H9 (cell line): ENCODE measurements around the gene BYSL. TPM values are rescaled to one million over a fixed set of nuclear protein-coding genes. Genes with fewer than 3 reads are reported as not detected.
A peak's percentile ranks its signal among the peaks of the same experiment; 100 is the strongest.

Experiments used
- DNase-seq: peaks from one replicate; pipeline ENCODE4 v3.0.0-alpha.2; 2017
- H2AFZ ChIP-seq: one replicate; pipeline ENCODE4 v1.6.1; 2013; ENCODE audit warnings: mild to moderate bottlenecking, low read length, control low read depth, moderate library complexity
- H2AK5ac ChIP-seq: 2 replicates; pipeline ENCODE4 v1.6.1; 2013; ENCODE audit warnings: low read length, control low read depth, mixed read lengths; ENCODE audit not compliant: insufficient read length
- H2BK120ac ChIP-seq: one replicate; pipeline ENCODE4 v1.6.1; 2013; ENCODE audit warnings: low read depth, mild to moderate bottlenecking, low read length, control low read depth, inconsistent platforms; ENCODE audit not compliant: poor library complexity, severe bottlenecking
- H2BK12ac ChIP-seq: 2 replicates; pipeline ENCODE4 v1.6.1; 2013; ENCODE audit warnings: low read length, control low read depth, mixed read lengths, low read depth; ENCODE audit not compliant: insufficient read length
- H2BK15ac ChIP-seq: 2 replicates; pipeline ENCODE4 v1.6.1; 2013; ENCODE audit warnings: low read depth, low read length, control low read depth
- H2BK20ac ChIP-seq: one replicate; pipeline ENCODE4 v1.6.1; 2013; ENCODE audit warnings: low read depth, mild to moderate bottlenecking, low read length, control low read depth, inconsistent platforms; ENCODE audit not compliant: poor library complexity, severe bottlenecking
- H2BK5ac ChIP-seq: 2 replicates; pipeline ENCODE4 v1.6.1; 2013; ENCODE audit warnings: low read length, control low read depth, mixed read lengths; ENCODE audit not compliant: insufficient read length
- H3K14ac ChIP-seq: 2 replicates; pipeline ENCODE4 v1.6.1; 2013; ENCODE audit warnings: low read length, control low read depth; ENCODE audit not compliant: insufficient read depth
- H3K18ac ChIP-seq: 2 replicates; pipeline ENCODE4 v1.6.1; 2013; ENCODE audit warnings: low read depth, mild to moderate bottlenecking, mixed read lengths, low read length, control low read depth; ENCODE audit not compliant: insufficient read length
- H3K23ac ChIP-seq: 2 replicates; pipeline ENCODE4 v1.6.1; 2013; ENCODE audit warnings: low read length, control low read depth, mixed read lengths, low read depth; ENCODE audit not compliant: insufficient read length
- H3K23me2 ChIP-seq: 2 replicates; pipeline ENCODE4 v1.6.1; 2013; ENCODE audit warnings: low read depth, mild to moderate bottlenecking, mixed read lengths, low read length, control low read depth; ENCODE audit not compliant: insufficient read length, poor library complexity, severe bottlenecking
- H3K27ac ChIP-seq: 2 replicates; pipeline ENCODE4 v1.5.1; 2013; ENCODE audit warnings: low read length, control low read depth, mixed read lengths, low read depth; ENCODE audit not compliant: insufficient read length
- H3K27me3 ChIP-seq: 2 replicates; pipeline ENCODE4 v1.6.1; 2013; ENCODE audit warnings: low read length, control low read depth, inconsistent platforms; ENCODE audit not compliant: insufficient read depth
- H3K4ac ChIP-seq: 2 replicates; pipeline ENCODE4 v1.6.1; 2013; ENCODE audit warnings: low read depth, mild to moderate bottlenecking, control low read depth, inconsistent platforms, low read length, moderate library complexity
- H3K4me1 ChIP-seq: 2 replicates; pipeline ENCODE4 v1.6.1; 2013; ENCODE audit warnings: low read length, control low read depth, inconsistent platforms; ENCODE audit not compliant: insufficient read depth
- H3K4me2 ChIP-seq: 2 replicates; pipeline ENCODE4 v1.6.1; 2013; ENCODE audit warnings: low read length, control low read depth, mixed read lengths; ENCODE audit not compliant: insufficient read length, insufficient read depth
- H3K56ac ChIP-seq: 2 replicates; pipeline ENCODE4 v1.6.1; 2013; ENCODE audit warnings: low read depth, mild to moderate bottlenecking, mixed read lengths, low read length, control low read depth; ENCODE audit not compliant: insufficient read length
- H3K79me1 ChIP-seq: 2 replicates; pipeline ENCODE4 v1.6.1; 2013; ENCODE audit warnings: low read depth, mild to moderate bottlenecking, moderate library complexity, low read length, control low read depth, inconsistent platforms; ENCODE audit not compliant: insufficient read depth, poor library complexity, severe bottlenecking
- H3K79me2 ChIP-seq: 2 replicates; pipeline ENCODE4 v1.6.1; 2013; ENCODE audit warnings: low read length, control low read depth, inconsistent platforms; ENCODE audit not compliant: insufficient read depth
- H3K9ac ChIP-seq: 2 replicates; pipeline ENCODE4 v1.6.1; 2013; ENCODE audit warnings: low read length, control low read depth, mixed read lengths; ENCODE audit not compliant: insufficient read length; ENCODE audit errors: extremely low read depth
- H3K9me3 ChIP-seq: one replicate; pipeline ENCODE4 v1.6.1; 2013; ENCODE audit warnings: low read depth, low read length, inconsistent platforms; ENCODE audit not compliant: control insufficient read depth
- H3T11ph ChIP-seq: one replicate; pipeline ENCODE4 v1.6.1; 2013; ENCODE audit warnings: mild to moderate bottlenecking, low read length, control low read depth, inconsistent platforms
- H4K20me1 ChIP-seq: one replicate; pipeline ENCODE4 v1.6.1; 2013; ENCODE audit not compliant: control insufficient read depth, insufficient read length, insufficient read depth
- H4K5ac ChIP-seq: 2 replicates; pipeline ENCODE4 v1.6.1; 2013; ENCODE audit warnings: low read depth, mild to moderate bottlenecking, mixed read lengths, low read length, control low read depth; ENCODE audit not compliant: insufficient read length
- H4K8ac ChIP-seq: replicated peaks from 2 replicates; pipeline ENCODE4 v1.6.1; 2013; ENCODE audit warnings: low read length, control low read depth, mixed read lengths, low read depth; ENCODE audit not compliant: insufficient read length
- H4K91ac ChIP-seq: 2 replicates; pipeline ENCODE4 v1.6.1; 2013; ENCODE audit warnings: low read depth, mild to moderate bottlenecking, moderate library complexity, mixed read lengths, low read length, control low read depth; ENCODE audit not compliant: insufficient read length
- H3K27ac Mint-ChIP-seq, 3 experiments: 2 replicates in 2 of 3; 3 replicates in 1 of 3; pipeline ENCODE4 v1.8.0; 2020 to 2021; ENCODE audit warnings: mixed read lengths in 3 of 3, mild to moderate bottlenecking in 1 of 3, moderate library complexity in 1 of 3
- H3K27me3 Mint-ChIP-seq: 2 replicates; pipeline ENCODE4 v1.8.0; 2021; ENCODE audit warnings: low read depth, mild to moderate bottlenecking, moderate library complexity, mixed read lengths
- H3K36me3 Mint-ChIP-seq, 3 experiments: 2 replicates in 2 of 3; 3 replicates in 1 of 3; pipeline ENCODE4 v1.8.0; 2020 to 2021; ENCODE audit warnings: low read depth in 3 of 3, mixed read lengths in 3 of 3; ENCODE audit not compliant: insufficient read depth in 1 of 3
- H3K4me1 Mint-ChIP-seq, 2 experiments: 2 replicates each; pipeline ENCODE4 v1.8.0; 2020; ENCODE audit warnings: mixed read lengths in 2 of 2
- H3K4me3 Mint-ChIP-seq, 2 experiments: 2 replicates in 1 of 2; 3 replicates in 1 of 2; pipeline ENCODE4 v1.8.0; 2020 to 2021; ENCODE audit warnings: mild to moderate bottlenecking in 2 of 2, mixed read lengths in 2 of 2, moderate library complexity in 1 of 2
- H3K9me3 Mint-ChIP-seq, 2 experiments: 2 replicates in 1 of 2; 3 replicates in 1 of 2; pipeline ENCODE4 v1.8.0; 2020; ENCODE audit warnings: mild to moderate bottlenecking in 2 of 2, mixed read lengths in 2 of 2, moderate library complexity in 1 of 2
- WGBS: extraction: QIAGEN DNeasy Blood & Tissue Kit; methylation state at CpG from one replicate; pipeline ENCODE4 v1.1.7; 2013; ENCODE audit warnings: missing lambda C conversion rate, low lambda C conversion rate, mixed read lengths; ENCODE audit not compliant: insufficient read length; ENCODE audit errors: extremely low coverage; 5-methylcytosine and 5-hydroxymethylcytosine counted together
- total RNA-seq: library from RNA; stranded (reverse); gene quantifications from 2 replicates; pipeline ENCODE4 v1.2.1, GENCODE V29; 2021
- TF ChIP-seq, protein P1 (sequence below): fragments of 200-600 bp; sonication (generic); conservative IDR thresholded peaks from 3 replicates; pipeline ENCODE4 v1.8.0; 2021; ENCODE audit warnings: antibody characterized with exemption, mild to moderate bottlenecking

BYSL gene
- total RNA-seq, 1 experiment from 2014 or later: 71.1 TPM

DNA sequence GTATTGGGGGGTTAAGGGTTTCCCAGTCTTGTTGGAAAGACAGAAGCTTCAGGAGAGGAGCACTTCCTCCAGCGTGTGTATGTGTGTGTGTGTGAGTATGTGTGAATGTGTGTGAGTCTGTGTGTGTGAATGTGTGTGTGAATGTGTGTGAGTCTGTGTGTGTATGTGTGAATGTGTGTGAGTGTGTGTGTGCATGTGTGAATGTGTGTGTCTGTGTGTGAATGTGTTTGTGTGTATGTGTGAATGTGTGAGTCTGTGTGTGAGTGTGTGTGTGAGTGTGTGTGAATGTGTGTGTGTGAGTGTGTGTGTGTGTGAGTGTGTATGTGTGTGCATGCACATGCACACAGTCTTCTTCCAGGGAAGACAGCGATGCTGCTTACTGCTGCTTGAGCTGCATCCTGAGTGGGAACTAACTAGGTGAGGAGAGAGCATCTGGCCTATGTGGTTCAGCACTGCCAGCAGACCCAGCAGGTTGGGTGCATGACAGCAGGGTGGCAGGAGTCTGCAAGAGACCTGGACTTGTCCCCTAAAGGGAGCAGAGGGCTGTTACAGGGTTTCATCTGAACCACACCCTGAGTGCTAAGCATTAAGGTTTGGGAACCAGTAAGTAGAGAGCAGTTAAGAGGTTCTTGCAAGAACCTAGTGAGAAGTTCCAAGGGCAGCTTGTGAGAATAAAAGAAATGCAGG is 43.0 kb downstream of the BYSL start:
- Histone ChIP-seq H3K79me1 (no peaks in the 10 kb centered on the region), H2BK15ac (no peak overlapping the region), H3K4me2 (no peak overlapping the region), H2AK5ac (no peak overlapping the region), H2BK120ac (no peak overlapping the region), H3K9me3 (no peaks in the 10 kb centered on the region), H3K4ac (no peak overlapping the region), H3K27me3 (no peaks in the 10 kb centered on the region), H3K79me2 (no peaks in the 10 kb centered on the region), H3K56ac (no peak overlapping the region), H3K9ac (no peak overlapping the region), H3T11ph (no peak overlapping the region), H4K91ac (no peak overlapping the region), H4K5ac (no peak overlapping the region), H3K4me1 (peaks cover 17% of the 10 kb centered on the region; the same call in 1 of the 2 replicates), H3K18ac (no peak overlapping the region), H2BK5ac (no peak overlapping the region), H2BK12ac (no peak overlapping the region), H3K27ac (no peak overlapping the region), H4K8ac (no peak overlapping the region), H4K20me1 (no peaks in the 10 kb centered on the region), H3K23ac (no peak overlapping the region), H2BK20ac (no peak overlapping the region), H3K14ac (no peak overlapping the region), H3K23me2 (peaks cover 3% of the 10 kb centered on the region), H2AFZ (no peak overlapping the region)
- H3K27ac Mint-ChIP-seq: peak overlapping the region; percentile 4 to 97 (median 37); a peak in 5 of 7 replicates
- DNase-seq: no peak
- TF ChIP-seq, protein P1, sequence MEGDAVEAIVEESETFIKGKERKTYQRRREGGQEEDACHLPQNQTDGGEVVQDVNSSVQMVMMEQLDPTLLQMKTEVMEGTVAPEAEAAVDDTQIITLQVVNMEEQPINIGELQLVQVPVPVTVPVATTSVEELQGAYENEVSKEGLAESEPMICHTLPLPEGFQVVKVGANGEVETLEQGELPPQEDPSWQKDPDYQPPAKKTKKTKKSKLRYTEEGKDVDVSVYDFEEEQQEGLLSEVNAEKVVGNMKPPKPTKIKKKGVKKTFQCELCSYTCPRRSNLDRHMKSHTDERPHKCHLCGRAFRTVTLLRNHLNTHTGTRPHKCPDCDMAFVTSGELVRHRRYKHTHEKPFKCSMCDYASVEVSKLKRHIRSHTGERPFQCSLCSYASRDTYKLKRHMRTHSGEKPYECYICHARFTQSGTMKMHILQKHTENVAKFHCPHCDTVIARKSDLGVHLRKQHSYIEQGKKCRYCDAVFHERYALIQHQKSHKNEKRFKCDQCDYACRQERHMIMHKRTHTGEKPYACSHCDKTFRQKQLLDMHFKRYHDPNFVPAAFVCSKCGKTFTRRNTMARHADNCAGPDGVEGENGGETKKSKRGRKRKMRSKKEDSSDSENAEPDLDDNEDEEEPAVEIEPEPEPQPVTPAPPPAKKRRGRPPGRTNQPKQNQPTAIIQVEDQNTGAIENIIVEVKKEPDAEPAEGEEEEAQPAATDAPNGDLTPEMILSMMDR: no peak
- H3K36me3 Mint-ChIP-seq: no peaks in the 10 kb centered on the region; a peak in 1 of 7 replicates
- no peaks in the 10 kb centered on the region for H3K9me3 Mint-ChIP-seq
- peaks cover 47 to 48% of the 10 kb centered on the region in 2 experiments for H3K4me1 Mint-ChIP-seq
- peak overlapping the region; percentile 7 to 24; a peak in 3 of 5 replicates for H3K4me3 Mint-ChIP-seq
- no CpG with 5 or more reads among the region's 2 CpGs for WGBS
- peaks cover 1% of the 10 kb centered on the region for H3K27me3 Mint-ChIP-seq
